ENCODE data around the gene IL36RN. TPM values are rescaled to one million over a fixed set of nuclear protein-coding genes. Genes with fewer than 3 reads are reported as not detected.

The IL36RN gene
- polyA plus RNA-seq, 2 of the 4 experiments (the other 2 are of a cell fraction): not detected

GRCh38 chr2:113011108-113011507 is 47.9 kb upstream of the IL36RN start:
- H3K27ac ChIP-seq: no peak overlapping the region
- H3K9me3 ChIP-seq: no peaks in the 10 kb centered on the region
- 94% methylated on average over 1 of the region's 1 CpG for WGBS (ENCODE audit: missing lambda C conversion rate)
- no peak for DNase-seq (ENCODE audit: low read depth in 1 of 2, low spot score in 1 of 2)
- ChIA-PET POLR2A (no interaction called here), CTCF (no interaction called here)
- FAIRE-seq: no peak
- TF ChIP-seq EP300 (IDR thresholded peaks at IDR 0.05): no peak
- TF ChIP-seq ZSCAN20 (CRISPR knock-in tag; IDR thresholded peaks at IDR 0.05): no peak
- TF ChIP-seq HOXB13 (CRISPR knock-in tag; IDR thresholded peaks at IDR 0.05; ENCODE audit: low read depth): no peak
- TF ChIP-seq RAD21 (conservative IDR thresholded peaks at IDR 0.05 in 1 of 2, IDR thresholded peaks at IDR 0.05 in 1 of 2): no peak
- TF ChIP-seq BCL3 (IDR thresholded peaks at IDR 0.05): no peak
- no peak for TF ChIP-seq ESRRA (IDR thresholded peaks at IDR 0.05; ENCODE audit: borderline replicate concordance, low read length)
- no peak for TF ChIP-seq HOXA7 (CRISPR knock-in tag; IDR thresholded peaks at IDR 0.05)
- TF ChIP-seq REST (IDR thresholded peaks at IDR 0.05): no peak
- TF ChIP-seq POLR2AphosphoS2 (conservative IDR thresholded peaks at IDR 0.05; ENCODE audit: low read length): no peak
- no peak for TF ChIP-seq MAZ (IDR thresholded peaks at IDR 0.05; ENCODE audit: borderline replicate concordance, low read depth, low read length)
- TF ChIP-seq KDM1A (IDR thresholded peaks at IDR 0.05; ENCODE audit: low read depth): no peak
- no peak for ATAC-seq
- H3K4me1 ChIP-seq: peaks cover 17% of the 10 kb centered on the region
- H3K4me2 ChIP-seq: no peak overlapping the region
- no peak overlapping the region for H3K4me3 ChIP-seq

- DNase-seq (ENCODE audit: low read depth in 1 of 2, low spot score in 1 of 2): peak; percentile 60 to 85
- H3K4me2 ChIP-seq: peak overlapping the region; percentile 55
- no peaks in the 10 kb centered on the region for H3K9me3 ChIP-seq
- FAIRE-seq: peak; percentile 79
- peaks cover 17% of the 10 kb centered on the region for H3K4me1 ChIP-seq
- 10% methylated on average over 8 of the region's 8 CpGs for WGBS (ENCODE audit: missing lambda C conversion rate)
- ChIA-PET POLR2A (no interaction called here), CTCF (no interaction called here)
- peak; percentile 91 to 95 for ATAC-seq
- no peak overlapping the region for H3K4me3 ChIP-seq
- peak overlapping the region; percentile 59 to 83 for H3K27ac ChIP-seq
- no peak for TF ChIP-seq POLR2A (IDR thresholded peaks at IDR 0.05; ENCODE audit: low read length)
- peak; percentile 86 for TF ChIP-seq GATA3 (IDR thresholded peaks at IDR 0.05; ENCODE audit: borderline replicate concordance)
- peak; percentile 18 to 63; a peak in 2 of 5 replicates for TF ChIP-seq EP300 (IDR thresholded peaks at IDR 0.05)
- peak; percentile 97 for TF ChIP-seq MAFK (IDR thresholded peaks at IDR 0.05; ENCODE audit: partially characterized antibody)
- peak; percentile 74 for TF ChIP-seq JUNB (IDR thresholded peaks at IDR 0.05)
- TF ChIP-seq EHMT2 (IDR thresholded peaks at IDR 0.05; ENCODE audit: low read depth): no peak
- no peak for TF ChIP-seq PBX3 (IDR thresholded peaks at IDR 0.05)
- TF ChIP-seq HOXB13 (CRISPR knock-in tag; IDR thresholded peaks at IDR 0.05; ENCODE audit: low read depth): peak; percentile 21; the same call in 1 of the 2 replicates
- 0 out of 4 replicates have a peak, but pooled peaks of 1 of the 2 experiments have one; percentile 27 for TF ChIP-seq CEBPB (IDR thresholded peaks at IDR 0.05)
- TF ChIP-seq ZC3H11A (IDR thresholded peaks at IDR 0.05): no peak
- TF ChIP-seq CBX8 (IDR thresholded peaks at IDR 0.05): no peak
- TF ChIP-seq TFCP2L1 (CRISPR knock-in tag; IDR thresholded peaks at IDR 0.05): no peak
- no peak for TF ChIP-seq CTCF (IDR thresholded peaks at IDR 0.05)
- TF ChIP-seq USF2 (IDR thresholded peaks at IDR 0.05): no peak
- no peak for TF ChIP-seq ATOH8 (CRISPR knock-in tag; IDR thresholded peaks at IDR 0.05; ENCODE audit: low read depth)
- TF ChIP-seq NFE2L2 (conservative IDR thresholded peaks at IDR 0.05; ENCODE audit: low read length): peak; percentile 29; the same call in 1 of the 2 replicates
- TF ChIP-seq FOXS1 (CRISPR knock-in tag; IDR thresholded peaks at IDR 0.05): peak; percentile 38; the same call in 1 of the 2 replicates
- TF ChIP-seq FOSL2 (IDR thresholded peaks at IDR 0.05): peak; percentile 68
- peak; percentile 91 for TF ChIP-seq FOSL2 (CRISPR knock-in tag; IDR thresholded peaks at IDR 0.05)
Measured at GRCh38 chr2:113012436-113013335, 46.3 kb upstream of the IL36RN start.

Measured in A549 (cell line).